Muscle layer of colon (tissue), 2 donors: ENCODE data around the gene NPAS2.

Experiments used
- H3K27ac ChIP-seq: one replicate; pipeline ENCODE4 v1.7.0; 2013; ENCODE audit warnings: low read depth, mild to moderate bottlenecking, low read length, moderate library complexity
- H3K27me3 ChIP-seq, 2 donors: one replicate each; pipeline ENCODE4 v1.7.0; 2013; ENCODE audit warnings: low read length in 2 of 2, mild to moderate bottlenecking in 2 of 2; ENCODE audit not compliant: insufficient read depth in 2 of 2, control insufficient read depth in 1 of 2
- H3K36me3 ChIP-seq: one replicate; pipeline ENCODE4 v1.7.0; 2013; ENCODE audit warnings: mild to moderate bottlenecking, low read length; ENCODE audit not compliant: insufficient read depth
- H3K4me1 ChIP-seq: one replicate; pipeline ENCODE4 v1.7.0; 2013; ENCODE audit warnings: mild to moderate bottlenecking, low read length; ENCODE audit not compliant: insufficient read depth
- H3K4me3 ChIP-seq, 2 donors: one replicate each; pipeline ENCODE4 v1.7.0; 2013; ENCODE audit warnings: low read length in 2 of 2, low read depth in 1 of 2, mild to moderate bottlenecking in 1 of 2, moderate library complexity in 1 of 2
- H3K9ac ChIP-seq: one replicate; pipeline ENCODE4 v1.7.0; 2013; ENCODE audit warnings: low read length
- H3K9me3 ChIP-seq: one replicate; pipeline ENCODE4 v1.7.0; 2013; ENCODE audit warnings: mild to moderate bottlenecking, low read length
- donor health status: abdominal sarcoma.
- donor health status: Adenocarcinoma of cecum.

NPAS2 gene

DNA sequence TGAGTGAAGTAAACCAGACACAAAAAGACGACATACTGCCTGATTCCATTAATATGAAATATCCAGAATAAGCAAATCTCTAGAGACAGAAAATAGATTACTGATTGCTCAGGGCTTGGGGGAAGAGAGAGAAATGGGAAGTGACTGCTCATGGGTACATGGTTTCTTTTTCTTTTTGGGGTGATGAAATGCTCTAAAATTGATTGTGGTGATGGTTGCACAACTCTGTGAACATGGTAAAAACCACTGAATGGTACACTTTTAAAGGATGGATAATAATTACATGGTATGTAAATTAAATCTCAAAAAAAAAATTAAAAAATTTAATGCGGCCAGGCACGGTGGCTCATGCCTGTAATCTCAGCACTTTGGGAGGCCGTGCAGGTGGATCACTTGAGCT lies 221.5 kb downstream of the NPAS2 start:
- Histone ChIP-seq H3K27ac (no peak overlapping the region), H3K36me3 (peaks cover 12% of the 10 kb centered on the region), H3K9me3 (no peaks in the 10 kb centered on the region), H3K4me1 (no peaks in the 10 kb centered on the region), H3K9ac (no peak overlapping the region), H3K27me3 (no peaks in the 10 kb centered on the region), H3K4me3 (no peak overlapping the region)

DNA sequence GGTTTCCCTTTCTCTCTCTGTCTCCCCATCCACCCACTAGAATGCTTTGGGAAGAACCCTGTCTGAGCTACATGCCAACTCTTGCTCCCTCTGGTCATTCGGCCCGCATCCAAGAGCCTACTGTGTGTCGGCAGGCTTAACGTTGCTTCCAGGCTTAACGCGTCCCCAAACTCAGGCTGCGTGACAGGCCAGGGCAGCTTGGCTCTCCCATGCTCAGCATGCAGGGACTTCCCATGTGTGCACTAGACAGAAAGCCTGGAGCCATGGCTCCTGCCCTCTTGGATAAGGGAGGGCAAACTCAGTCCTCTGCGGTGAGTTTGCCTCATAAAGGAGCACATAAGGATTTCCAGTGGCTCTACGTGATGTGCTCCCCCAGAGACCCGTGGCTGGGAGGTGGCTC lies 225.4 kb downstream of the NPAS2 start:
- H3K9me3 ChIP-seq: no peaks in the 10 kb centered on the region
- no peak overlapping the region for H3K9ac ChIP-seq
- H3K4me1 ChIP-seq: no peaks in the 10 kb centered on the region
- H3K27ac ChIP-seq: no peak overlapping the region
- H3K36me3 ChIP-seq: no peaks in the 10 kb centered on the region
- no peak overlapping the region for H3K4me3 ChIP-seq
- no peaks in the 10 kb centered on the region for H3K27me3 ChIP-seq
